A673 (cell line): ENCODE results near the gene DNAJC4.

ENCODE experiments used
- CTCF ChIP-seq: fragments of 300-800, 200-600 bp; sonication (generic); conservative IDR thresholded peaks from 2 replicates; pipeline ENCODE4 v1.5.1; 2017; ENCODE audit warnings: low read depth, mild to moderate bottlenecking, antibody characterized with exemption, low read length, moderate library complexity, mixed read lengths
- EZH2 ChIP-seq: fragments of 200-600 bp; sonication (generic); IDR thresholded peaks from 2 replicates; pipeline ENCODE4 v1.6.1; 2017; ENCODE audit warnings: borderline replicate concordance, low read depth, mild to moderate bottlenecking, mixed read lengths, antibody characterized with exemption, low read length; ENCODE audit not compliant: poor library complexity, severe bottlenecking

GRCh38 chr11:64233913-64234586 is 3.7 kb downstream of the DNAJC4 start, which contains the start of gene VEGFB:
- no peak for TF ChIP-seq CTCF
- no peak for TF ChIP-seq EZH2
